Keratinocyte (primary cell): ENCODE results near the gene SLC25A19.

Experiments used
- EZH2 ChIP-seq: IDR thresholded peaks from one replicate; pipeline ENCODE4 v1.6.1; 2012; ENCODE audit warnings: inconsistent platforms, mild to moderate bottlenecking, low read length, moderate library complexity
- TF ChIP-seq, protein P1 (sequence below), 3 experiments: IDR thresholded peaks in 1 of 3; conservative IDR thresholded peaks in 1 of 3; optimal IDR thresholded peaks in 1 of 3; 2 replicates in 2 of 3; 3 replicates in 1 of 3; pipeline versions ENCODE3 to v1.5.1; 2011; ENCODE audit warnings: low read length in 3 of 3, mild to moderate bottlenecking in 3 of 3, moderate library complexity in 2 of 3, control low read depth in 1 of 3, inconsistent platforms in 1 of 3; ENCODE audit not compliant: insufficient read depth in 2 of 3; ENCODE audit errors: extremely low read depth in 1 of 3

DNA sequence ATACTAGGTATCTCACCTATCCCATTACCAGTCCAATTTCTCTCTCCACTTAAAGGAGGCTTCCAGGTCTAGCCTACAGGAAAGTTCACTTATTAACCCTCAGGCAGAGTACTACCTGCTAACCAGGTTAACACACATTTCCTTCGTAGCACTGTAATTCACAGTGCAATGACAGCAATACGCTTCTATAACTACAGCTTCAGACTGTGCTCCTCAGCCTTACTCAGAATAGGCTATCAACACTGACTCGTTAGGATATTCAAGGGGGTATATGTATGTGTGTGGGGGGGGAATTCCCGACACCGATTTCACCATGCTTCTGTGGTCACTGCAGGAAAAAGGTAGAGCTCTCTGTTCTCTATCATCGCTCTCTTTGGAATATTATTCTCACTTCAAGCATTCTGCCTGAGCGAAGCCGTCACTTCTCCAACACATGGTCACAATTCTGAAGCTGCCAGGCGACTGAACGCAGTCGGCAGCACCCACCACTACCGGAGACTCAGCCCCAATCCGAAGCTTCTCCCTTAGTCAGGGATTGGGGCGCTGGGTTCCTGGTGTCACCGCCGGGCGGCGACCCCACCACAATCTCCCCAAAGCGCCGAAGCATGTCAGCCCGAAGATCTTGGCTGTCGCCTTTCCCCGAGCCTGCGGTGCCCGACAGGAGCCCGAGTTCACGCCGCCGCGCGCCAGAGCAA lies 28.4 kb downstream of the SLC25A19 start:
- TF ChIP-seq, protein P1, sequence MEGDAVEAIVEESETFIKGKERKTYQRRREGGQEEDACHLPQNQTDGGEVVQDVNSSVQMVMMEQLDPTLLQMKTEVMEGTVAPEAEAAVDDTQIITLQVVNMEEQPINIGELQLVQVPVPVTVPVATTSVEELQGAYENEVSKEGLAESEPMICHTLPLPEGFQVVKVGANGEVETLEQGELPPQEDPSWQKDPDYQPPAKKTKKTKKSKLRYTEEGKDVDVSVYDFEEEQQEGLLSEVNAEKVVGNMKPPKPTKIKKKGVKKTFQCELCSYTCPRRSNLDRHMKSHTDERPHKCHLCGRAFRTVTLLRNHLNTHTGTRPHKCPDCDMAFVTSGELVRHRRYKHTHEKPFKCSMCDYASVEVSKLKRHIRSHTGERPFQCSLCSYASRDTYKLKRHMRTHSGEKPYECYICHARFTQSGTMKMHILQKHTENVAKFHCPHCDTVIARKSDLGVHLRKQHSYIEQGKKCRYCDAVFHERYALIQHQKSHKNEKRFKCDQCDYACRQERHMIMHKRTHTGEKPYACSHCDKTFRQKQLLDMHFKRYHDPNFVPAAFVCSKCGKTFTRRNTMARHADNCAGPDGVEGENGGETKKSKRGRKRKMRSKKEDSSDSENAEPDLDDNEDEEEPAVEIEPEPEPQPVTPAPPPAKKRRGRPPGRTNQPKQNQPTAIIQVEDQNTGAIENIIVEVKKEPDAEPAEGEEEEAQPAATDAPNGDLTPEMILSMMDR (optimal IDR thresholded peaks at IDR 0.05 in 1 of 3, IDR thresholded peaks at IDR 0.05 in 1 of 3, conservative IDR thresholded peaks at IDR 0.05 in 1 of 3; ENCODE audit: extremely low read depth in 1 of 3, insufficient read depth in 2 of 3, low read length in 3 of 3) = peak; percentile 6 to 14 (median 11)
- no peak for TF ChIP-seq EZH2
